Measurements from ENCODE around the gene SMAD6. TPM values are rescaled to one million over a fixed set of nuclear protein-coding genes. Genes with fewer than 3 reads are reported as not detected.
A peak's percentile ranks its signal among the peaks of the same experiment; 100 is the strongest.
"Not testable (repeated sequence)": the region's sequence is repeated elsewhere in the genome, so short reads cannot be mapped to it uniquely, and the experiment has no call there.

The SMAD6 gene
- polyA plus RNA-seq, 1 donor = 25.4 TPM

DNA sequence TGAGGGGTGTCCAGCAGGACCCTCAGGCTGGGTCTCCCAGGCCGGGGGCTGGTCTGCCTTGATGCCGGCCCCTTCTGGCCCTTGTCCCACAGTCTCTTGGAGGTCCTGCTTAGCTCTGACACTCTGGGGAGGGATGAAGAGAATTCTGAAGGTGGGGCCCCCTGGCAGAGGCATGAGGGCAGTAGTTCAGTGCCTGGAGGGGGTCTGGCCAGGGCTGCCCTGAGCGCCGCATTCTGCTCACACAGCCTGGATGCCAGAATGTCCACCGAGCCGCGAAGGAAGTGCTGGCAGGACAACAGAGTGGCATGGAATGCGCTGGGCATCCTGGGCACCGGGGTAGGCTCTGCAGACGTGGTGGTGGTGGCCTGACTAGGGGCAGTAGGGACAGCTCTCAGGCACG is 55.5 kb downstream of the SMAD6 start:
- WGBS (ENCODE audit: insufficient coverage, low lambda C conversion rate) = no CpG with 5 or more reads among the region's 11 CpGs
- H3K36me3 ChIP-seq (ENCODE audit: control insufficient read depth, insufficient read depth, low read length) = peaks cover 40% of the 10 kb centered on the region
- no peaks in the 10 kb centered on the region for H3K27me3 ChIP-seq (ENCODE audit: control insufficient read depth, insufficient read depth, low read length)
- DNase-seq = no peak
- peaks cover 29% of the 10 kb centered on the region for H3K4me1 ChIP-seq (ENCODE audit: control insufficient read depth, insufficient read depth, low read length)
- H3K9me3 ChIP-seq (ENCODE audit: control insufficient read depth, low read depth, low read length) = peaks cover 13% of the 10 kb centered on the region
- no peak overlapping the region for H3K4me3 ChIP-seq (ENCODE audit: low read length)
- no peak overlapping the region for H3K27ac ChIP-seq (ENCODE audit: low read length)

DNA sequence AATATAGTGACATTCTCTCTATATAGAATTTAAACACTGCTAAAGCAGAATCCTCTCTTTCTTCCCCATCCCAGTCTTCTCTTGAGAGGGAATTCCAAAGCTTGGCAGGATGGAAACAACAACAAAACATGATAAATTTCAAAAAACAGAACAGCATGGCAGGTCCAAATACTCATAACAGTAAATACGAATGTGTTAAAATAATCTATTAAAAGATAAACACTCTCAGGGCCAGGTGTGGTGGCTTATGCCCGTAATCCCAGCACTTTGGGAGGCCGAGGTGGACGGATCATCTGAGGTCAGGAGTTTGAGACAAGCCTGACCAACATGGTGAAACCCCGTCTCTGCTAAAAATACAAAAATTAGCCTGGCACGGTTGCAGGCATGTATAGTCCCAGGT is 56.2 kb downstream of the SMAD6 start:
- Histone ChIP-seq H3K9me3 (ENCODE audit: control insufficient read depth, low read depth, low read length) (peaks cover 13% of the 10 kb centered on the region), H3K36me3 (ENCODE audit: control insufficient read depth, insufficient read depth, low read length) (peaks cover 33% of the 10 kb centered on the region), H3K4me1 (ENCODE audit: control insufficient read depth, insufficient read depth, low read length) (peaks cover 36% of the 10 kb centered on the region)
- not testable (repeated sequence) for H3K27me3 ChIP-seq (ENCODE audit: control insufficient read depth, insufficient read depth, low read length); H3K4me3 ChIP-seq (ENCODE audit: low read length); H3K27ac ChIP-seq (ENCODE audit: low read length); DNase-seq
- no CpG with 5 or more reads among the region's 6 CpGs for WGBS (ENCODE audit: insufficient coverage, low lambda C conversion rate)

DNA sequence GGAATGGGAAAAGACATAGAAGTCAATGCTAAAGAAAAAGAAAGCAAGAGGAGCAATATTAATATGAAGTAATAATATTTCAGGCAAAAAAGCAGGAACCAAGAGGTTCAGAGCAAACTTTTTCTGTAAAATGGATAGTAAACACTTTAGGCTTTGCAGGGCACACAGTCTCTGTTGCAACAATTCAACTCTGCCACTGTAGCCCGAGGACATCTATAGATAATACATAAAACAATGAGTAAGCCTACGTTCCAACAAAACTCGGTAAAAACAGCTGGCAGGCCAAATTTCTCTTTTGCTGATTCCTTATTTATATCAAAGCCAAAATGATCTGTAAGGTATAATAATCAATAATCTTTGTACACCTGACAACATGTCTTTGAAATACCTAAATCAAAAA is 56.8 kb downstream of the SMAD6 start:
- H3K4me1 ChIP-seq (ENCODE audit: control insufficient read depth, insufficient read depth, low read length) = peaks cover 42% of the 10 kb centered on the region
- 80% methylated on average over 2 of the region's 3 CpGs for WGBS (ENCODE audit: insufficient coverage, low lambda C conversion rate)
- no peaks in the 10 kb centered on the region for H3K27me3 ChIP-seq (ENCODE audit: control insufficient read depth, insufficient read depth, low read length)
- DNase-seq = no peak
- H3K4me3 ChIP-seq (ENCODE audit: low read length) = no peak overlapping the region
- H3K36me3 ChIP-seq (ENCODE audit: control insufficient read depth, insufficient read depth, low read length) = peaks cover 30% of the 10 kb centered on the region
- H3K27ac ChIP-seq (ENCODE audit: low read length) = no peak overlapping the region
- H3K9me3 ChIP-seq (ENCODE audit: control insufficient read depth, low read depth, low read length) = peaks cover 13% of the 10 kb centered on the region

DNA sequence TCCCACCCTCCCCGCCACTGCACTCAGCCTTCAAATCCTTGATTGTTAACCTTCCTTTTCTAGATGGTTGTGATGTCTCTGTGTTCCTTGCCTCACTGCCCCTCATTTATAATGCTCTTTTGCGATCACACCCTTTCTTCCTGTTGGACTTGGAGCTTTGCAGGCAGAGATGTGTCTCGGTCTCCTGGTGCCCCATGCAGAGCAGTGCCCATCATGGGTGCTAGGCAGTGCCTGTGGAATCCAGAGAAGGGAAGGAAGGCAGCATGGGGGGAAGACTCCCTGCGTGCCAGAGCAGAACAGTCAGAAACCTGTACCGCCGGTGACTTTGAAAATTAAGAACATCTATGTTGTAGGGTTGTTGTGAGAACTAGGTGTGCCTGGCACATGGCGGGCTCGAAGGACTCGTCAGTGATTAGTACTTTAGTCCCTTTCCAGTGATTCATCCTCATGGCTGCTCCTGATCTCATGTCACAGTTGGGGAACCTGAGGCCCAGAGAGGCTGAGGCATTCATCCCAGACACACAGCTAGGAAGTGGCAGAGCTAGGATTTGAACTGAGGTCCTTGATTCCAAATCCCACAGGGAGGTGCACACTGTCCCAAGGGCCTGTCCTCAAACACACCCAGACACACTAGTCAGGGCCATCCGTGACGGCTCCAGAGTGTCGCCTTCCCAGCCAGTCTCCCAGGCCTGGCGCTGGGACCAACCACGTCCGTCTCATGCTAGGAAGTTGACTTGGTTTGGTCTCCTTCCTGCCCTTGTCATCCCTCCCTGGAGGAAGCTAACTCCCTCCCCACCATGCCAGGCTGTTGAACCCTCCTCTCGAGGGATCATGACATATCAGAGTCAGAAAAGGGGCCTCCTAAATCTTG is 58.3 kb downstream of the SMAD6 start:
- WGBS (ENCODE audit: insufficient coverage, low lambda C conversion rate) = 71% methylated on average over 1 of the region's 16 CpGs
- H3K4me1 ChIP-seq (ENCODE audit: control insufficient read depth, insufficient read depth, low read length) = peaks cover 55% of the 10 kb centered on the region
- H3K9me3 ChIP-seq (ENCODE audit: control insufficient read depth, low read depth, low read length) = peaks cover 5% of the 10 kb centered on the region
- no peak overlapping the region for H3K4me3 ChIP-seq (ENCODE audit: low read length)
- no peaks in the 10 kb centered on the region for H3K27me3 ChIP-seq (ENCODE audit: control insufficient read depth, insufficient read depth, low read length)
- peak overlapping the region; percentile 72 for H3K27ac ChIP-seq (ENCODE audit: low read length)
- H3K36me3 ChIP-seq (ENCODE audit: control insufficient read depth, insufficient read depth, low read length) = peaks cover 18% of the 10 kb centered on the region
- DNase-seq = peak in 1 of 2 donors; percentile 54

DNA sequence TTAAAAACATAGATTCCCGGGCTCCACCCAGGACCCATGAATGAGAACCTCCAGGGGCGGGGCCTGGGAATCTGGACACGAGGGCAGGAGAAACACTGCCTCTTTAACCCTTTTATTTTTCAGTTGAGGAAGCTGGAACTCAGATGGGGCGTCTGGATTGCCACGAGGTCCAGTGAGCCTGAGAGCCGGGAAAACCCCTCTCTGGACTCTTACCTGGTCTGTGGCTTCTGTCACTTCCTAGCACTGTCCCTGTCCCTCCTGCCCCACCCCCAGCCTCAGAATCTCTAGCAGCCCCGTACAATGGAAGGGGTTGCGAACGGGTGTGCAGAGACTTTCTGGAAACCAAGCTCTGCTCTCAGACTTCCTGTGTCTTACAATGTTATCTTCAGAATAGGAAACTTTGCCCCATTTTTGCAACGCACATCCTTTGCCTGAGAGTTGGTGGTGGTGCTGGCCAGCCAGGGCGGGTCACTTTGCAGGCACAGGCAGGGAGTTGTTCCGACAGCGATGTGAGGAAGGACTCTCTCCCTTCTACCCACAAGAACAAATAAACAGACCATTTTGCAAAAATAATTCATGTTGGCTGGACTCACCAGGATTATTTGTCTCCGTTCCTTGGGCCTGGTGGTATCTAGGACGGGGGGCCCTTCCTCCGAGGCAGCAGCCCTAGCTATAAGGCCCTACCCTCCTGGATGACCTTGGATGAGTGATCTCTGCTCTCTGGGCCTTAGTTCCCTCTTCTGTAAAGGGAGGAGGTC is 59.1 kb downstream of the SMAD6 start:
- H3K4me3 ChIP-seq (ENCODE audit: low read length) = no peak overlapping the region
- H3K27me3 ChIP-seq (ENCODE audit: control insufficient read depth, insufficient read depth, low read length) = no peaks in the 10 kb centered on the region
- H3K9me3 ChIP-seq (ENCODE audit: control insufficient read depth, low read depth, low read length) = peaks cover 5% of the 10 kb centered on the region
- peak overlapping the region; percentile 72 for H3K27ac ChIP-seq (ENCODE audit: low read length)
- peaks cover 63% of the 10 kb centered on the region for H3K4me1 ChIP-seq (ENCODE audit: control insufficient read depth, insufficient read depth, low read length)
- DNase-seq = peak; percentile 58 to 84
- WGBS (ENCODE audit: insufficient coverage, low lambda C conversion rate) = no CpG with 5 or more reads among the region's 16 CpGs
- peaks cover 14% of the 10 kb centered on the region for H3K36me3 ChIP-seq (ENCODE audit: control insufficient read depth, insufficient read depth, low read length)

DNA sequence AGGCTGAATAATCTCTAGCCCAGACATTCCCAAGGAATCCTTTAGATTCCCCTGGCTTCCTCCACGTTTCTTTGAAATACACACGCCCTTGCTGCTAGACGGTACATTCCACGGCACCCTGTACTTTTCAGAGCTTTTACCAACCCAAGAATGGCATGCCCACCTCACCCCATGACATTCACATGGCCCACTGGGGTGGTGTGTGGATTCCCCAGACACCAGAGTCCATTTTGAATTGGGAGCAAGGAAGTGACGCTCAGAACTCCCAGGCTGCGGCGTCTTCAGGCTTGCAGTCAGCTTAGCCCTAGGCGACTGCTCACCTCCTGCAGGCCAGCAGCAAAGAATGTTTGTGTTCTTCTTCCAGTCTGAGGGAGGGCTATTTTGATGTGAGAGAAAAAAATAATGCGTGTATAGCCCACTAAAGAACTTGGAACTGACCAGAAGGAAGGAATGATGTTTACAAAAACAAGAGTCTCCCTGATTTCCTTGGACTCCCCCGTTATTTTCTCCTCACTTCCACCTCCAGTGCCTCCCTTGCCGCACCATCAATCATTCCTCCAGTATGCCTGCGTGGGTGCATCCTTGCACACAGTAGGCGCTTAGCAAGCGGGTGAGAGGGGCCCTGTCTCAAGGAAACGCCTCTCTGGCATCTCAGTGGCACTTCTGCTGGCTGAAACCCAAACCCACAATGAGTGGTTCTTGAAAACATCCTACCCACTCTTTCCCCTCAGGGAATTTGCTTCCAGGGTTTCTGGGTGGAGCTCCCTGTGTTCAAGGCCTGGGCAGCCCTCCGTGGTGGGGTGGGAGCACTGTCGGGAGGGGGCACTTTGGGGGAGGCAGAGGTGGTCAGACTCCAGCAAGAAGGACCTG is 59.9 kb downstream of the SMAD6 start:
- Histone ChIP-seq H3K27ac (ENCODE audit: low read length) (peak overlapping the region; percentile 72), H3K36me3 (ENCODE audit: control insufficient read depth, insufficient read depth, low read length) (peaks cover 9% of the 10 kb centered on the region), H3K9me3 (ENCODE audit: control insufficient read depth, low read depth, low read length) (peaks cover 5% of the 10 kb centered on the region), H3K27me3 (ENCODE audit: control insufficient read depth, insufficient read depth, low read length) (no peaks in the 10 kb centered on the region), H3K4me3 (ENCODE audit: low read length) (no peak overlapping the region), H3K4me1 (ENCODE audit: control insufficient read depth, insufficient read depth, low read length) (peaks cover 72% of the 10 kb centered on the region)
- WGBS (ENCODE audit: insufficient coverage, low lambda C conversion rate) = no CpG with 5 or more reads among the region's 17 CpGs
- no peak for DNase-seq

DNA sequence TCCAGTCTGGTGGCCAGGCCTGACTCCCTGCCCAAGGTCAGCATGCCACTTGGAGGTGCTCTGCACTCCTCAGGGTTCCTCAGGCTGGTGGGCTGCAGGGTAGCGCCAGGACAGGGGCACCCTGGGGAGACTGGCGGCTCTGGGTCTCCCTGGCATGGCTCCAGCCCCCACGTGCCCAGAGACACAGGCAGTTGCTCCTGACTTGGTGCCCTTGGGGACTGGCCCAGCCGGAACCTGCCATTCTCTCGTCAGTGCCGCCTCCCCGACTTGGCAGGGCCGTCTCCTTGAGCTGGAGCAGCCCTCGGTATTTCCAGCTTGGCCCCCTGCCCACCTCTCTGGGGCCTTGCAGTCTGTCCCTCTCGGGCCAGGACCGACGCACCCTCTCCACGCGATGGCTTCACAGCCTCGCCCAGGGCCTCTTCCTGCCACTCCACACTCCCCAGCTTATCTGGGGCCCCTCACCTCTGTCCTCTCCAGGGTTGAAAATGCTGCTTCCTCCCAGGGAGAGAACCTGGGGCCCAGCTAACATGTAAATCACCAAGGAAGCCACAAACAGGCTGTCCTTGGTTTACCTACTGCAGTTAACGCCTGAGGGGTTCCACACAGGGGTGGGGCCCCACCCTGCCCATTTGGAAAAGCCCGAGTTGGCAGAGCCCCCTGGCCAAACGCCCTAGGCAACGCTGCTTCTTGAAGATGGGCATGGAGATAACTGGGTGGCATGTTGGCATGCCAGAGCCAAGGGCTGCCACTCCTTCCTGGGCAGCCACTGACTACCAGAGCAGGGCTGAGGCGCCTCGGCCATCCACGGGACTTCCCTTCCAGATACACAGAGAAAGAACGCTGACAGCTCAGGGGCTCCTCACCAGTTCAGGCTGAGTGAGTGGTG is 61.4 kb downstream of the SMAD6 start:
- Histone ChIP-seq H3K4me3 (ENCODE audit: low read length) (no peak overlapping the region), H3K27ac (ENCODE audit: low read length) (peak overlapping the region; percentile 72), H3K4me1 (ENCODE audit: control insufficient read depth, insufficient read depth, low read length) (peaks cover 85% of the 10 kb centered on the region), H3K9me3 (ENCODE audit: control insufficient read depth, low read depth, low read length) (no peaks in the 10 kb centered on the region), H3K27me3 (ENCODE audit: control insufficient read depth, insufficient read depth, low read length) (no peaks in the 10 kb centered on the region), H3K36me3 (ENCODE audit: control insufficient read depth, insufficient read depth, low read length) (peaks cover 2% of the 10 kb centered on the region)
- WGBS (ENCODE audit: insufficient coverage, low lambda C conversion rate) = no CpG with 5 or more reads among the region's 23 CpGs
- DNase-seq = peak; percentile 64 to 88

DNA sequence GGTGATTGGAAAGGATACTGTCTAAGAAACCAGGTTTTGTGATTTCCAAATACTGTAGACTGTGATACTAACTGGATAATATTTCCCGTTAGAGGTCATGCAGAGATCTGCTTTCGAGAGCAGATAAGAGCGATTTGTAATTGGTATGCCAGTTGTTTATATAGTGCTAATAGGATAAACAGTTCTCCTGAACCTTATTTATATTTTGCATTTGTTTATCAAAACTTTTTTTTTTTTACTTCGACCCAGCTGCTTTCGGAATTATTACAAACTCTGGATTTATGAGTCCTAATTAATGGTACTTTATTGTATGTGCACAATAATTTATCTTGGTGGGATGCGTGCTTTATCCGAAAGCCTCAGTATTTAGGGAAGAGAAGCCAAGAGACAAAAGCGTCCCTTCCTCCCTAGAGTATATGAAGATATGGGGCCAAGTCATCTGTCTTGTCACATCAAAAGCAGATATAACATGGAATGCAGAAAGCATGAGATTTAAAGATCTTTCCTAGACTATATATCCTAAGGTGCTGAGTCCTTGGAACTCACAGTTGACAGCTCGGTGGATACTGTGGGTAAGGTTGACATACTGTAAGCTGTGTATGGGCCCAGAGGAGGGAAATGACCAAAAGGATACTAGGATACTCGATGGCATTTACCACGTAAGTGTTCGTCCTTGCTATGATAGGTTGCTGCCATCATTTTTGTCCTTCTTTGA is 62.2 kb downstream of the SMAD6 start:
- DNase-seq = no peak
- Histone ChIP-seq H3K9me3 (ENCODE audit: control insufficient read depth, low read depth, low read length) (no peaks in the 10 kb centered on the region), H3K36me3 (ENCODE audit: control insufficient read depth, insufficient read depth, low read length) (peaks cover 2% of the 10 kb centered on the region), H3K4me3 (ENCODE audit: low read length) (no peak overlapping the region), H3K27me3 (ENCODE audit: control insufficient read depth, insufficient read depth, low read length) (no peaks in the 10 kb centered on the region), H3K27ac (ENCODE audit: low read length) (peak overlapping the region; percentile 72), H3K4me1 (ENCODE audit: control insufficient read depth, insufficient read depth, low read length) (peaks cover 93% of the 10 kb centered on the region)
- WGBS (ENCODE audit: insufficient coverage, low lambda C conversion rate) = 81% methylated on average over 6 of the region's 12 CpGs

Data from large intestine (tissue), 3 donors.